Retinal pigment epithelial cell (primary cell): ENCODE data around the gene TRIM8.

Experiments used
- DNase-seq: peaks from one replicate; pipeline ENCODE4 v3.0.0-alpha.2; 2010; ENCODE audit warnings: low read depth
- H3K4me3 ChIP-seq: 2 replicates; pipeline ENCODE4 v1.5.1; 2011; ENCODE audit warnings: mild to moderate bottlenecking, low read length, control low read depth, moderate library complexity
- CTCF ChIP-seq: conservative IDR thresholded peaks from 2 replicates; pipeline ENCODE4 v1.5.1; 2011; ENCODE audit warnings: low read depth, low read length, control low read depth, inconsistent platforms

Gene TRIM8

GRCh38 chr10:102704915-102705314 is 60.6 kb downstream of the TRIM8 start:
- no peak overlapping the region for H3K4me3 ChIP-seq
- DNase-seq = no peak

GRCh38 chr10:102705531-102705930 is 61.3 kb downstream of the TRIM8 start:
- H3K4me3 ChIP-seq = no peak overlapping the region
- TF ChIP-seq CTCF = no peak
- no peak for DNase-seq

More at GRCh38 chr10:102704915-102705314, 60.6 kb downstream of the TRIM8 start:
- TF ChIP-seq CTCF = no peak
